Kidney glomerular epithelial cell (primary cell): ENCODE data around the gene MYH9.
A peak's percentile ranks its signal among the peaks of the same experiment; 100 is the strongest.
"Not testable (repeated sequence)": the region's sequence is repeated elsewhere in the genome, so short reads cannot be mapped to it uniquely, and the experiment has no call there.

Experiments
- DNase-seq: peaks from one replicate; lab custom pipeline; 2025; lab: John Stamatoyannopoulos, UW

MYH9 gene

DNA sequence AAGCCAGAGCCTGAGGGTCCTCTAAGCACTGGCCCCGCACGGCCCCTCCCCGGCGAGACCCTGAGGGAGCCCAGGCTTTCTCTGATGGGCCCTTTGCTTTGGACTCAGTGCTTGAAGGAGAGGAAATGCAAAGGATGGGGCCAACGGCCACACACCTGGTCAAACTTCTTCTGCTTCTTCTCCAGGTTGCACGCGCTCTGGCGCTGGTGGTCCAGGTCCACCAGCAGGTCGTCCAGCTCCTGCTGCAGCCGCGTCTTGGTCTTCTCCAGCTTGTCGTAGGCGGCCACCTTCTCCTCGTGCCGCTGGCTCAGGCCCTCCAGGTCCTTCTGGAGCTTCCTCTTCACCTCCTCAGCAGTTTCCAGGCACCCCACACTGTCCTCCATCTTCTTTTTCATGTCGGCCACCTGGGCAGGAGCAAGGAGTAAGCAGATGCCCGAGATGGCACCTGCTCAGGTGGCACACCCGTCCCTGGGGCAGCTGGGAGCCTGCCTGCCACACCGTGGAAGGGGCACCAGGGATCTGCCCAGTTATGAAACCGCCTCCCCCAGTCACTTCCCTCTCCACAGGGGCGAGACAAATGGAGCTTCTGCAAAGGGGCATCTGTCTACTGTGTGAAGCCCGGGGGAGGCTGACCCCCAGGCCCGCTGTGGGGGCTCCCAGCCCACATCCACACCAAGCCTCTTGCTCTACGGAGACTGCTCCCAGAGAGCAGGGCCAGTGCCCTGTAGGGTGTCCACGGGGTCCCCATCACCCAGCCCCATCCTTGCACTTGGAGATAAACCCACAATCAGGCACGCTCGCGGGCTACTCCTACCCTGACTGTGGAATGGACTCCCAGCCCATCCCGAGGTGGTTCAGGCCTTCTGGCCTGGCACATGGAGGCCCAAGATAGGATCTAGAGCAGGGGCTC is 95.7 kb downstream of the MYH9 start:
- DNase-seq: no peak

DNA sequence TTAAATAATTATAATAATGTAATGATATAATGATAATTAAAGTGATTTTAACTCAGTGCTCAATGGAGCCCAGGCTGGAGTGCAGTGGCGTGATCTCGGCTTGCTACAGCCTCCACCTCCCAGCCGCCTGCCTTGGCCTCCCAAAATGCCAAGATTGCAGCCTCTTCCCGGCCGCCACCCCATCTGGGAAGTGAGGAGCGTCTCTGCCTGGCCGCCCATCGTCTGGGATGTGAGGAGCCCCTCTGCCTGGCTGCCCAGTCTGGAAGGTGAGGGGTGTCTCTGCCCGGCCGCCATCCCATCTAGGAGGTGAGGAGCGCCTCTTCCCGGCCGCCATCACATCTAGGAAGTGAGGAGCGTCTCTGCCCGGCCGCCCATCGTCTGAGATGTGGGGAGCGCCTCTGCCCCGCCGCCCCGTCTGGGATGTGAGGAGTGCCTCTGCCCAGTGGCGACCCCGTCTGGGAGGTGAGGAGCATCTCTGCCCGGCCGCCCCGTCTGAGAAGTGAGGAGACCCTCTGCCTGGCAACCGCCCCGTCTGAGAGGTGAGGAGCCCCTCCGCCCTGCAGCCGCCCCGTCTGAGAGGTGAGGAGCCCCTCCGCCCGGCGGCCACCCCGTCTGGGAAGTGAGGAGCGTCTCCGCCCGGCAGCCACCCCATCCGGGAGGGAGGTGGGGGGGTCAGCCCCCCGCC is 97.2 kb downstream of the MYH9 start:
- DNase-seq: not testable (repeated sequence)

DNA sequence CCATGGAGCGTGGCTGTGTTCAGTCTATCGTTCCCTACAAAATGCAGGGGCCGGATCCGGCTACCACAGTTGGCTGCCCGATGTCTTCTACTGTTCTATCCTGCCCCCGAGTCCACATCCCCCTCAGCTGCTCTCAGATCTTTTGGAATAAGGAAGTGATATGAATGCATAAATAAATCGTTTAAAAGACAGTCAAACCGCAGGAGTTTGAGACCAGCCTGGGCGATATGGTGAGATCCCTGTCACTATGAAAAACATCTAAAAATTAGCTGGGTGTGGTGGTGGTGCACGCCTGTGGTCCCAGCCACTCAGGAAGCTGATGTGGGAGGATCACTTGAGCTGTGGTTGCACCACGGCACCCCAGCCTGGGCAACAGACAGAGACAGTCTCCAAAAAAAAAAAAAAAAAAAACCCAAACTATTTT is 97.8 kb downstream of the MYH9 start:
- DNase-seq: not testable (repeated sequence)

DNA sequence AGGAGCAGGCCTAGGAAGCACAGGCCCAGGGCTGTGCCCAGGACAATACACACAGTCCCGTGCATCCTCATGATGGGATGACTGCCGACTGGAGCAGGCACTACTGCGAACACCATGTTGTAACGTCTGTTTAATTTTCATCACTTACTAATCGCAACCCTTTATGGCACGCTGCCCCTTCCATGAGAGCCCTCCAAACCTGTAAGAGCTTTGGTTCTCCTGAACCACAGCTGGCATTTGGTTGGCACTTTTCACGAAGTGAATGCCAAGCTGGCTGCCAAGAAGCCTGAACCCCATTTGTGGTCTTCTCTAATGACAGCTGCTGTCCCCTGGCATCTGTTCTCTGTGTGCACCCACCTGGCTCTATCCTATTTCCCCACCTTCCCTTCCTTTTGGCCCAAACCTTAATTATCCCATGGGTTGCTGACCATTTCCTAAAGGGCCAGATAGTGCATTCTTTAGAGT is 98.3 kb downstream of the MYH9 start:
- no peak for DNase-seq

DNA sequence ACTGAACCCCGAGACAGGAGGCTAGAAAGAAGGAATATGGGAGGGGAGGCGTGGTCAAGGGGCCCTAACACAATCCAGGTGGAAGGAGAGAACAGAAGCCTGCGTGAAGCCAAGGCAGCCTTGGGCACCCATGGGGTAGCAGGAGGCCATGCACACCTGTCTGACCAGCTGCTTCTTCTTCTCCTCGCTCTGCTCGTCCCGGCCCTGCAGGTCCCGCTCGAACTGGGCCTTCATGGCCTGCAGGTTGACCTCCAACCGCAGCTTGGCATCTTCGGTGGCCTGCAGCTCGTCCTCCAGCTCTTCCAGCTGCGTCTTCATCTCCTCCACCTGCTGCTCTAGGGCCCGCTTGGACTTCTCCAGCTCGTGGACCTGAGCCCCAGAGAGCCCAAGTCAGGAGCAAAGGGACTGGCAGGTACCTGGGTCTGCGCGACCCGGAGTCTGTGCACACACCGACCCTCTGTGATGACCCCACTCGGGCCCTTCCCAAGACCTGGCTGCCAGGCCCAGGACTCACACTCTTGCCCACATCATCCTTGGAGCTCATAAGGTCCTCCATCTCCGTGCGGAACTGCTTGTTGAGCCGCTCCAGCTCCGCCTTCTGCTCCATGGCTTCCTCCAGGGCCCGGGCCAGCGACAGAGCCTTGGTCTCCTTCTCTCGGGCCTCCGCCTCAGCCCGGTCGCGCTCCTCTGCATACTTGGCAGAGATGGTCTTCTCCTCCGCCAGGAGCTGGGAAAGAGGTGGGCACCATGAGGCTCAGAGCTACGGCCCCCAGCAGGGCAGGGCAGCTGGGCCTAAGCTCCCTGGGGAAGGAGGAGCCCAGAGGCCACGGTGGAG is 99.0 kb downstream of the MYH9 start:
- no peak for DNase-seq

DNA sequence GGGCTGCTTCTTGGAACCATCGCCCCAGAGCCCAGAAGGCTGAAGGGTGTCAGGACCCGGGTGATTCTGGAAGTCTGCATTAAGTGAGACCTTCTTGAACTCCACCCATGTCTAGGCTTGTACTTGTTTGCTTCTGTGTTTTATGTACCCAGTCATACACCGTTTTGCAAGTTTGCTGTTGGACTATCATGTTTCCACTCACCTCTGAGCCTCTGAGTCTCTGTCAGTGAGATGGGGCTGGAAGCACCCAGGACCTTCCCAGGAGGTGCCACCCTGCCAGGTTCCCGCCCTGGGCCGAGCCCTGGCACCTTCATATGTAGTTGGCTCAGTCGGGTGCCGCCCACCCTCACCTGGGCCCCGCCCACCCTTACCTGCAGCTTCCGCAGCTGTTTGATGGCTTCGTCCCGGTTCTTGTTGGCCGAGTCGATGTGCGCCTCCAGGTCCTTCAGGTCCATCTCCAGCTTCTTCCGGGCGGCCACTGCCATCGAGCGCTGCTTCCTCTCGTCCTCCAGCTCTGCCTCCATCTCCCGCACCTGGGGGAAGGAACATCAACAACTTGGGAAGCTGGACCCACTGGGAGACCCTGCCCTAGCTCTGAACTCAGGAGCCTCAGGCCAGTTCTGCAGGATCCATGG is 99.8 kb downstream of the MYH9 start:
- DNase-seq: no peak

DNA sequence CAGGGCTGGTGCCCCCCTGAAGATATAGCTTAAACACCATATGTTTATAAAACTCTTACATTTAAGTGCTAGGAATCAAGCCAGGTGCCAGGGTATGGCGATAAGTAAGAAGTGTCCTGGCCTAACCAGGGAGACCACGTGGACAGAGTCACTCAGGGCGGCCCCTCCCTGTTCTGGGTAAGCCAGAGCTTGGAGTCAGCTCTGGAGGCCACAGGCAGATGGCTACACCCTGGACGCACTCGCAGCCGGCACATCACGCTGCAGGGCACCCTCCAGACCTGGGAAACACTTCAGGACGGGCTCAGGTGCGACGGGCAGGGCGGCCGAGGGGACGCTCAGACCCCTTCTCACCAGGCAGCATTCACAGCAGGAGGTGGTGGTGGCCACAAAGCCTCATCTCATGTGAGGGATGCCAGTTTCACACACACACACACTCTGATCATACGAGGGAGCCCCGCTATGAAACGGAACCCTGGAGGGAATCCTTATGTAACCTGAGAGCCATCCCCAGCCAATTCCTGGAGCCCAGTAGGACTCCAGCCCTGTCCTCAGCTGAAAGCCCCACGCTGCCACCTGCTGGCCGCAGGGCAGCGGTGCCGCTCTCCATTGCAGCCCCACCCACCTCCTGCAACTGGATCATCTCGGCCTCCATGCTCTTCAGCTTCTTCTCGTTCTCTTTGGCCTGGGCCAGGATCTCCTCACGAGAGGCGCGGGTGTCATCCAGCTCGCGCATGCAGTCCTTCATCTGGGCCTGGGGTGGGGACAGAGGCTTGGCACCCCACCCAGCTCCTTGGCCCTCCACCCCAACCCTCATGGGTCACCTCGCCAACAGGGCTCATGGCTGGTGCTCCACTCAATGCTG is 101.4 kb downstream of the MYH9 start:
- DNase-seq: no peak

DNA sequence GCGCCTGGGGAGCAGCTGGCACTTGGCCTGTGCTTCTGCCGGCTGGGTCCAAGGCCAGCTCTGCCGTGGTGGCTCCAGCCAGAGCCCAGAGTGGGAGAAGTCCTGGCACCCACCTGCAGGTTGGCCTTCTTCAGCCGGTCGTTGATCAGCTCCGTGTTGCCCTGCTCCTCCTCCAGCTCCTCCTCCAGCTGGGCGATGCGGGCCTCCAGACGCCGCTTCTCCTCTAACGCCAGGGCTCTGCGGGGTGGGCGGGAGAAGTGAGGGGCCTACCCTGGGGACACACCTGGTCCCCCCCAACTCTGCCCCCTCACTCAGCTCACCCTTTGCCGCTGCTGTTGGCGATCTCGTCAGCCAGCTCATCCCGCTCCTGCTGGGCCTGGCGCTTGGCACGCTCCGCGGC is 102.2 kb downstream of the MYH9 start:
- DNase-seq: no peak

DNA sequence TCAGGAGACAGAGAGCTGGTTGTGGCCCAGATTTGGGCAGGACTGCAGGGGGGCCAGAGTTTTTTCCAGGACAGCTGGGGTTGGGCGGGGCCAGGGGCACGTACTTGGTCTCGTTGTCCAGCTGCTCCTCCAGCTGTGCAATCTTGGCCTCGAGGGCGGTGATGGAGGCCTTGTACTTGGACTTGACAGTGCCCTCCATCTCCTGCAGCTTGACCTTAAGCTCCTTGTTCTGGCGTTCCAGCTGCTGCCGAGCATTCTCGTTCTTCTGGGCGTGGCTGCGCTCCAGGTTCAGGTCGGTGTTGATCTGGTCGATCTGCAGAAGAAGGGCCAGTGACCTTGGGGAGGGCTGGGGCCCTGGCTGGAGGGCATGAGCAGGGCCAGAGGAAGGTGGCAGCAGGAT is 102.8 kb downstream of the MYH9 start:
- DNase-seq: no peak

DNA sequence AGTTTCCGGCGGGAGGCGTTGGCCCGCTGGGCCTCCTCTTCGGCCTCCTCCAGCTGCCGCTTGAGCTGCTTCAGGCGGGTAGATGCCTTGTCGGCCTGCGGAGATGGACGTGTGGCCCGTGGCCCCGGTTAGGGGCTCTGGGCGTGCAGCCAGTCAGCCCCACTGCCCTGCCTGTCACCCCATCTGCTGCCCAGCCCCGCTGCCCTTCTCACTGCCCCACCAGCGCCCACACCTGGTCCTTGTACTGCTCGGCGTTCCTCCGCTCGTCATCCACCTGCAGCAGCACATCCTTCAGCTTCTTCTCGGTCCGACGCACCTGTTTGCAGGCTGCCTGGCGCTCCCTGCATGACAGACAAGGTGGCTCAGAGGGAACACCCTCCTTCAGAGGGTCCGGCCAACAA is 103.6 kb downstream of the MYH9 start:
- no peak for DNase-seq

DNA sequence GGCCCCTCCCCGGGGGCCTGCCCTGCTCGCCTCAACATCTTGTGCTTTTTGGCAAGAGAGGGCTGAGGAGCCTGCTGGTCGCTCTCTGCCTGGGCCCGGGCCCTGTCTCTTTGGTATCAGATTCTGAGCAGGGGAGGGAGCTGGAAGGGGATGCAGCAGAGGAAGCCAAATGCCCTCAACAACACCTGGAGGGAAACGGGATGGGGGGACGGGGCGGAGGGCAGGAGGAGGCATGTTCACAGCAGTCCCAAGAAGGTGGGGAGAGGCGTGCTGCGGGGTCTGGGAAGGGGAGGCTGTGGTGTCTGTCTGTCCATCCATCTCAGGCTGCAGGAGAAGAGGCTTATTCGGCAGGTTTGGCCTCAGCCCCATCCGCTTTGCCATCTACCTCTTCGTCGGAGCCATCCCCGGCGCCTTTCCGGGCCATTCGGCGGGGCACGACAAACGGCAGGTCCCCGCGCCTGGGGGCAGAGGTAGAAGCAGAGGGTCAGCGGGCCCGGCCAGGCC is 105.4 kb downstream of the MYH9 start:
- DNase-seq: no peak

DNA sequence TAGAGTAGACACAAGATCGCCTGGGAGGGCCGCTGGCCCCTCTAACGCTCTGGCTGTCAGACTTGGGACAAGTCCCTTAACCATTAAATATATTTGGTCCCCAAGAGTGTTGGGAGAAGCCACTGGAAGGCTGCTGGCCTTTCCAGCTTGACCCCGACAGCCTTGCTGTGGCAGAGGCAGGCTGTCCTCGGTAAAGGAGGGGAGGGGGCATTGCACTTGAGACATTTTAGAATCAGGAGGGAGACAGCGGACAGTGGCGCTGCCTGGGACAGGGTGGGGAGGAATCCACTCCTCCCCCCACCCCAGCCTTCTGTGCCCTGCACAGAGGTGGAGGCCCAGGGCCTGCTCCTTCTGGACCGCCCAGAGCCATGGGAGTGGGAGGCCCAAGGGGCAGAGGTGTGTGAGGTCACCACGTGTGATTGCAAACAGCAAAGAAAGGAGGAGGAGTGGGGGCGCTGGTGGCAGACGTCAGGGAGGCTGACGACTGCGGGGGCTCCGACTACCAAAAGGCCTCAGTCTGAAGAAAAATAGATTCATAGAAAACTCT is 105.9 kb downstream of the MYH9 start:
- no peak for DNase-seq

DNA sequence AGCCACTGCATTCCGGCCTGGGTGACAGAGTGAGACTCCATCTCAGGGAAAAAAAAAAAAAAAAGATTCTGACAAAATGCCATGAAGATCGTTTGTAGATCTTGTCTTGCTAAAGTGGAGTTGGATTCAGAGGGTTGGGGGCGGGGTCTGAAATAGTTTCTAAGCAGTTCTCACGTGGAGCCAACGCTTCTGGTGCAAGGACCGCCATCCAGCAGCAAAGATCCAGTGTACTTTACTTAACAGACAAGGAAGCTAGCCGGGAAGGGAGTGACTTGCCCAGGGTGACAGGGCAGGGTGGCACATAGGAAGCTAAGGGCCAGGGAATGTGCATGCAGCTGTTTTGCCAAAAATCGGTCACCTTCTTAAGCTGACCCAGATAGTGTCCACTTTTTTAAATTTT is 107.4 kb downstream of the MYH9 start:
- DNase-seq: no peak

DNA sequence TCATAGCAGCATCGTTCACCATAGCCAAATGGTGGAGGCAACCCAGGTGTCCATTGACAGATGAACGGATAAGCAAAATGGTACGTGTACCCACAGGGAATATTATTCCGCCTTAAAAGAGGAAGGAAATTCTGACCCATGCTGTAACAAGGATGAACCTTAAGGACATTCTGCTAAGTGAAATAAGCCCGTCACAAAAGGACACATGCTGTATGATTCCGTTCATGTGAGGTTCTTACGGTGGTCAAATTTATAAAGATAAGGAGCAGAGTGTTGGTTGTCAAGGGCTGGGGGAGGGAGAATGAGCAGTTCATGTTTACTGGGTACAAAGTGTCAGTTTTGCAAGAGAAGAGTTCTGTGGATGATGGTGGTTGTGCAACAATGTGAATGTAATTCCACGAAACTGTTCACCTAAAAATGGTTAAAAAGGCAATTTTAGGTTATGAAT is 108.5 kb downstream of the MYH9 start:
- DNase-seq: no peak

DNA sequence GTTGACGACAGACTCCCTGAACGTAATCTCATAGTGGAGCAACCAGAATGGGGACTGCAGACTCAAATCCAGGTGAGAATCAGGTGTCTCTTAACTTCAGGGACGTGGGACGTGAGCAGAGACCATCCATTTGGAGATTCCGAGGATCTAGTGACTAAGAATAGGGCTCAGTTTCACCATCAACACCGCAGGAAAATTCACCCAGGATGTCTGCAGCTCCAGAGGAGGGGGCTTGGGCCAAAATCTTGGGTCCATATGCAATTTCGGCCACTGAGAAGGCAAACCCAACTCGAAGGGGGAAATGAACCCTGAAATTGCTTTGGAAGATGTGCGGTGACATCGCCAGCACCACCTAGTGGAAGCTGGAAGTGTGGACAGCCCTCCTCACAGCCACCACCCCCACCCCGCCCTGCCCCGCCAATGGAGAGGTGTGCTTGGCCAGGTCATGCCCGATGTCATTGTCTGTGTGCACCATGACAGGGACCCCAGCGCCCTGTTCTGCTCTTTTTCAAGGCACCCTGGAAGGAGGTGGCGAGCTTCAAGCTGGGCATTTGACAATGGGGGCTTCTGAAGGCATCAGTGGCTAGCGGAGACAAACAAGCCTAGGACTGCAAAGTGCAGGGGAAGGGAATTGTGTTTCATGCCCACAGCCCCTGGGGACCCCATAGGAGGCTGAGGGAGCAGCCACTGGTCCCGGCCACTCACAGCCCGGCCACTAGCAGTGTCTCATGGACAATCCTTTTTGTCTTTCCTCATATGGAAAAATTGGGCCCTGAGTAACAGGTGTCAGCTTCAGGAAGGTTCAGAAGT is 110.1 kb downstream of the MYH9 start:
- peak; percentile 54 for DNase-seq

DNA sequence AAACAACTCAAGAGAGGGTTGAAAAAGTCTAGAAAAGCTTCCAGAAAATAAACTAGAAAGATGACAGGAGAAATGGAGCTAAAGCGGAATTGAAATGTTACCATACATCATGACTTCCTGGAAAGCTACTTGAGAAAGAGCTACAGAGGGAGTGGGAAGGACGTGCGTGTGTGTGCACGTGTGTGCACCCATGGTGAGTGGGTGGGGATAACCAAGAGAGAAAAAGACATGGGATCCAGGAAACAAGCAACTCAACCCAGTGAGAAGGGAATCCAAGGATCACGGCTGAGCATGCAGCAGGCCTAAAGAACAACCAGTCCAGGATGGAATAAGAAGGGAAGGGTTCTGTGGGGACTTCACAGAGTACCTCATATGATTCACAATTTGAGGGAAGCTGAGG is 113.2 kb downstream of the MYH9 start:
- no peak for DNase-seq

DNA sequence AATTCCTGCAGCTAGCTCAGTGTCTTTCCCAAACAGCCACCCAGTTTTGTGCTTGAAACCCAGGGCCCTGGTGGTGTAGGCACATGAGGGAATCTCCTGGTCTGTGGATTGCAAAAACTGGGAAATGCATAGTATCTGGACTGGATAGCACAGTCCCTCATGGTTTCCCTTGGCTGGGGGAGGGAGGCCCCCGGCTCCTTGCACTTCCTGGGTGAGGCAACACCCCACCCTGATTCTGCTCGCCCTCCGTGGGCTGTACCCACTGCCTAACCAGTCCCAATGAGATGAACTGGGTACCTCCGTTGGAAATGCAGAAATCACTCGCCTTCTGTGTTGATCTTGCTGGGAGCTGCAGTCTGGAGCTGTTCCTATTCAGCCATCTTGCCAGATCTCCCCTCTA is 115.8 kb downstream of the MYH9 start:
- not testable (repeated sequence) for DNase-seq

DNA sequence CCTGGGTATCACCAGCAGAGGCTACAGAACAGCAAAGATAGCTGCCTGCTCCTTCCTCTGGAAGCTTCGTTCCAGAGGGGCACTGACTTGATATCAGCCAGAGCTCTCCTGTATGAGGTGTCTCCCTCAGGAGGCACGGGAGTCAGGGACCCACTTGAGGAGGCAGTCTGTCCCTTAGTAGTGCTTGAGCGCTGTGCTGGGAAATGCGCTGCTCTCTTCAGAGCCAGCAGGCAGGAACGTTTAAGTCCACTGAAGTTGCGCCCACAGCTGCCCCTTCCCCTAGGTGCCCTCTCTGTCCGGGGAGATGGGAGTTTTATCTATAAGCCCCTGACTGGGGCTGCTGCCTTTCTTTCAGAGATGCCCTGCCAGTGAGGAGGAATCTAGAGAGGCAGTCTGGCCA is 116.5 kb downstream of the MYH9 start:
- not testable (repeated sequence) for DNase-seq

DNA sequence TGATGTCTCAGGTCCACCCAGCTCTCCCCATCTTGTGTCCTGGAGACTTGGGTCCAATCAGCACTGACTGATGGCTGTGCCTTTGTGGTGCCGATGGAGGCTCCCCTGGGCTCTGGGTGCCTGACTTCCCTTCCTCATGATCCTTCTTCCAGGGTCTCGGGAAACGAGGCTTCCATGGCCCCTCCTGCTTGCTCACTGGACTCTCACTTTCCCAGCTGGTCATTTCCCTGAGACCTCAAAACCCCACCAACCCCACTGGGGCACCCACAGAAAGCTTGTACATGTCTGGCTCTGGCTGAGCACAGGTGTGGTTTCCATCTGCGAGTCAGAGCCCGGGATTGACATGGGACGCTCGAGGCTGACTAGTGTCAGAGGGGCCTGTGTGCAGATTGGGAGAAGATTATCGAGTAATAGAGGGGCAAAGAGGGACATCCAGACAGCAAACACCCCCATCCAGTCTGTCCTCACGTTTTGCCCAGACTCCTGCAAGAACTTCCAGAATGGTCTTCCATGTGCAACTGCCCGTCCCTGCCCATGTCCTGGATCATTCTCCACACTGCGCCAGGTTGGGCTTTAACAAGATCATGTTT is 119.8 kb downstream of the MYH9 start:
- no peak for DNase-seq
